ENCODE results near the gene SPX.

The SPX gene

GRCh38 chr12:21538061-21538653, 12.1 kb downstream of the SPX start:
- no peak for DNase-seq (ENCODE audit: low read depth in 3 of 3)

- no peak for DNase-seq (ENCODE audit: low read depth in 3 of 3)
Measured at GRCh38 chr12:21539797-21540196, 13.7 kb downstream of the SPX start.

GRCh38 chr12:21541773-21542172, 15.7 kb downstream of the SPX start:
- no peak for DNase-seq (ENCODE audit: low read depth in 3 of 3)

- DNase-seq (ENCODE audit: low read depth in 3 of 3) = no peak
Measured at GRCh38 chr12:21542403-21542802, 16.3 kb downstream of the SPX start.

GRCh38 chr12:21543151-21543550, 17.1 kb downstream of the SPX start:
- DNase-seq (ENCODE audit: low read depth in 3 of 3) = no peak

- no peak for DNase-seq (ENCODE audit: low read depth in 3 of 3)
Measured at GRCh38 chr12:21545557-21545956, 19.5 kb downstream of the SPX start.

GRCh38 chr12:21546716-21547115, 20.6 kb downstream of the SPX start:
- DNase-seq (ENCODE audit: low read depth in 3 of 3) = no peak

- peak in 1 of 3 donors; percentile 42 for DNase-seq (ENCODE audit: low read depth in 3 of 3)
Measured at GRCh38 chr12:21547437-21547836, 21.3 kb downstream of the SPX start.

GRCh38 chr12:21551841-21552465, 25.9 kb downstream of the SPX start:
- no peak for DNase-seq (ENCODE audit: low read depth in 3 of 3)

GRCh38 chr12:21552635-21553328, 26.7 kb downstream of the SPX start:
- no peak for DNase-seq (ENCODE audit: low read depth in 3 of 3)

GRCh38 chr12:21553329-21553675, 27.2 kb downstream of the SPX start:
- no peak for DNase-seq (ENCODE audit: low read depth in 3 of 3)

GRCh38 chr12:21558100-21558679, 32.1 kb downstream of the SPX start:
- no peak for DNase-seq (ENCODE audit: low read depth in 3 of 3)

GRCh38 chr12:21559855-21560569, 33.9 kb downstream of the SPX start:
- no peak for DNase-seq (ENCODE audit: low read depth in 3 of 3)

GRCh38 chr12:21561158-21561557, 35.1 kb downstream of the SPX start:
- DNase-seq (ENCODE audit: low read depth in 3 of 3) = no peak

GRCh38 chr12:21562859-21563258, 36.8 kb downstream of the SPX start:
- no peak for DNase-seq (ENCODE audit: low read depth in 3 of 3)

- no peak for DNase-seq (ENCODE audit: low read depth in 3 of 3)
Measured at GRCh38 chr12:21566223-21566906, 40.3 kb downstream of the SPX start.

GRCh38 chr12:21566907-21567394, 40.9 kb downstream of the SPX start:
- DNase-seq (ENCODE audit: low read depth in 3 of 3) = no peak

- DNase-seq (ENCODE audit: low read depth in 3 of 3) = no peak
Measured at GRCh38 chr12:21568115-21568514, 42.0 kb downstream of the SPX start.

- no peak for DNase-seq (ENCODE audit: low read depth in 3 of 3)
Measured at GRCh38 chr12:21571046-21571445, 45.0 kb downstream of the SPX start.

- no peak for DNase-seq (ENCODE audit: low read depth in 3 of 3)
Measured at GRCh38 chr12:21573733-21574358, 47.8 kb downstream of the SPX start.

- DNase-seq (ENCODE audit: low read depth in 3 of 3) = no peak
Measured at GRCh38 chr12:21576431-21576830, 50.3 kb downstream of the SPX start.

Measured in stimulated activated CD4-positive, alpha-beta T cell treated with anti-CD3 and anti-CD28 coated beads, TNF-alpha, amount 100 ng/mL, for 48 hours (primary cell).